ENCODE data around the gene NACC1.
"Not testable (repeated sequence)": the region's sequence is repeated elsewhere in the genome, so short reads cannot be mapped to it uniquely, and the experiment has no call there.

Gene NACC1

DNA sequence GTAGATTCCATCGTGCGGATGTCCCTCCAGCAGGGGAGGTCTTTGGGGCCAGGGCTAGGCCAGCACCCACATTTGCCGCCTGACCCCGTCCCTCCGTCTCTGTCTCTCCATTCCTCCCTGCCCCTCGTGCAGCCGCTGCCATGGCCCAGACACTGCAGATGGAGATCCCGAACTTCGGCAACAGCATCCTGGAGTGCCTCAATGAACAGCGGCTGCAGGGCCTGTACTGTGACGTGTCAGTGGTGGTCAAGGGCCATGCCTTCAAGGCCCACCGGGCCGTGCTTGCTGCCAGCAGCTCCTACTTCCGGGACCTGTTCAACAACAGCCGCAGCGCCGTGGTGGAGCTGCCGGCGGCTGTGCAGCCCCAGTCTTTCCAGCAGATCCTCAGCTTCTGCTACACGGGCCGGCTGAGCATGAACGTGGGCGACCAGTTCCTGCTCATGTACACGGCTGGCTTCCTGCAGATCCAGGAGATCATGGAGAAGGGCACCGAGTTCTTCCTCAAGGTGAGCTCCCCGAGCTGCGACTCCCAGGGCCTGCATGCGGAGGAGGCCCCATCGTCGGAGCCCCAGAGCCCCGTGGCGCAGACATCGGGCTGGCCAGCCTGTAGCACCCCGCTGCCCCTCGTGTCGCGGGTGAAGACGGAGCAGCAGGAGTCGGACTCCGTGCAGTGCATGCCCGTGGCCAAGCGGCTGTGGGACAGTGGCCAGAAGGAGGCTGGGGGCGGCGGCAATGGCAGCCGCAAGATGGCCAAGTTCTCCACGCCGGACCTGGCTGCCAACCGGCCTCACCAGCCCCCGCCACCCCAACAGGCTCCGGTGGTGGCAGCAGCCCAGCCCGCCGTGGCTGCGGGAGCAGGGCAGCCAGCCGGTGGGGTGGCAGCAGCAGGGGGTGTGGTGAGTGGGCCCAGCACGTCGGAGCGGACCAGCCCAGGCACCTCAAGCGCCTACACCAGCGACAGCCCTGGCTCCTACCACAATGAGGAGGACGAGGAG lies 17.3 kb downstream of the NACC1 start:
- CTCF ChIA-PET, result no interaction called here
- DNase-seq (ENCODE audit: extremely low spot score), result no peak
- POLR2A ChIA-PET, result interaction anchor here (0.9 kb wide), 1 partner anchor 17 kb away, joined by 3 read pairs; no protein-coding TSS in a partner anchor

DNA sequence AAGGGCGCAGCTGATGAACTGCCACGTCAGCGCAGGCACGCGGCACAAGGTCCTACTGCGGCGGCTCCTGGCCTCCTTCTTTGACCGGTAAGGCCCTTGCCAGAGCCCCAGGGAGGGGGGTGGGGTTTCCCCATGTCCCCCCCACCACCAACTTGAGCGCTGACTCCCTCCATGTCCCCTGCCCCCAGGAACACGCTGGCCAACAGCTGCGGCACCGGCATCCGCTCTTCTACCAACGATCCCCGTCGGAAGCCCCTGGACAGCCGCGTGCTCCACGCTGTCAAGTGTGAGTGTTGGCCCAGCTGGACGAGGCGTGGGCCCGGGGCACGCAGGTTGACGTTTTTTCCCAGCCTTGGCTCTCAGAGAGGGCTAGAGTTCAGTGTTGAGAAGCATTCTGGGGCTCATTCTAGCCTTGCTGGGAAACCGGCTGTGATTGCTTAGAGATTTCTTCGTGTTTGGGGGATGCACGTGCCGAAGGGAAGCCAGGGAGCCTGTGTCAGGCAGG lies 19.3 kb downstream of the NACC1 start:
- ChIA-PET CTCF (interaction anchor here (1.3 kb wide), 1 partner anchor 11 kb away, joined by 3 read pairs; no protein-coding TSS in a partner anchor), POLR2A (no interaction called here)
- TF ChIP-seq HDGF (IDR thresholded peaks at IDR 0.05; ENCODE audit: borderline replicate concordance) (no peak), LEF1 (IDR thresholded peaks at IDR 0.05; ENCODE audit: borderline replicate concordance) (no peak), SP1 (IDR thresholded peaks at IDR 0.05) (no peak), FOXM1 (IDR thresholded peaks at IDR 0.05; ENCODE audit: borderline replicate concordance) (no peak)
- TF ChIP-seq, protein P1, sequence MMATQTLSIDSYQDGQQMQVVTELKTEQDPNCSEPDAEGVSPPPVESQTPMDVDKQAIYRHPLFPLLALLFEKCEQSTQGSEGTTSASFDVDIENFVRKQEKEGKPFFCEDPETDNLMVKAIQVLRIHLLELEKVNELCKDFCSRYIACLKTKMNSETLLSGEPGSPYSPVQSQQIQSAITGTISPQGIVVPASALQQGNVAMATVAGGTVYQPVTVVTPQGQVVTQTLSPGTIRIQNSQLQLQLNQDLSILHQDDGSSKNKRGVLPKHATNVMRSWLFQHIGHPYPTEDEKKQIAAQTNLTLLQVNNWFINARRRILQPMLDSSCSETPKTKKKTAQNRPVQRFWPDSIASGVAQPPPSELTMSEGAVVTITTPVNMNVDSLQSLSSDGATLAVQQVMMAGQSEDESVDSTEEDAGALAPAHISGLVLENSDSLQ (IDR thresholded peaks at IDR 0.05), result no peak
- DNase-seq (ENCODE audit: extremely low spot score), result no peak

More for the DNA sequence above, 17.3 kb downstream of the NACC1 start:
- TF ChIP-seq LEF1 (IDR thresholded peaks at IDR 0.05; ENCODE audit: borderline replicate concordance) (no peak), SUZ12 (IDR thresholded peaks at IDR 0.05) (no peak), ARNT (IDR thresholded peaks at IDR 0.05) (no peak)

DNA sequence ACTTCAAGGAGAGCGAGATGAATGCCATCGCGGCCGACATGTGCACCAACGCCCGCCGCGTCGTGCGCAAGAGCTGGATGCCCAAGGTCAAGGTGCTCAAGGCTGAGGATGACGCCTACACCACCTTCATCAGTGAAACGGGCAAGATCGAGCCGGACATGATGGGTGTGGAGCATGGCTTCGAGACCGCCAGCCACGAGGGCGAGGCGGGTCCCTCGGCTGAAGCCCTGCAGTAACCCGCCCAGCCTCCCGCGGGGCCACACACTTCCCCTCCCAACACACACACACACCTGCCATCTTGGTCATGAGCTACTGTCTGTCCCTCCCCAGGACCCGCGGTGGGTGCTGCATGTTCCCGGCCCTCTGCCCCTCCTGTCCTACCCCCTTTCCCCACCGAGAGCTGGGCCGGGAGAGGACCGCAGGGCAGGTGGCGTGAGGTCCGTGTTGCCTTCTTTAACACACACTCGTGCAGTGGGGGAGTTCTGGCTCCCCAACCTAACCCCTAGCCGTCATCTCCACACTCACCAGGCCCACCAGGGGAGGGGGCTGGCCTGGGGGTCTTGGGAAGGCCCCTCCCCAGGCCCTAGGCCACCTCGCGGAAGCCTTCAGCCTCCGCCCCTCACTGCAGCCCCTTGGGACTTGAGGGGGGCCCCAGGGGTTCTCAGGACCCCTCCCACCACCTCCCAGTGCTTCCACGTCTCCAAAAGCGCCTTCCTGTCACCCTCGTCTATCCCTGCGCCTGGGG lies 20.3 kb downstream of the NACC1 start:
- ChIA-PET CTCF (no interaction called here), POLR2A (interaction anchor here (1.8 kb wide), 1 partner anchor 14 kb away, joined by 4 read pairs; no protein-coding TSS in a partner anchor)
- no peak for TF ChIP-seq ZNF384 (IDR thresholded peaks at IDR 0.05)
- no peak for TF ChIP-seq L3MBTL2 (conservative IDR thresholded peaks at IDR 0.05)
- no peak for TF ChIP-seq FOXA1 (IDR thresholded peaks at IDR 0.05)
- TF ChIP-seq TARDBP (IDR thresholded peaks at IDR 0.05), result no peak
- no peak for TF ChIP-seq FOXM1 (IDR thresholded peaks at IDR 0.05; ENCODE audit: borderline replicate concordance)
- TF ChIP-seq NFRKB (IDR thresholded peaks at IDR 0.05), result no peak
- no peak for DNase-seq (ENCODE audit: extremely low spot score)

DNA sequence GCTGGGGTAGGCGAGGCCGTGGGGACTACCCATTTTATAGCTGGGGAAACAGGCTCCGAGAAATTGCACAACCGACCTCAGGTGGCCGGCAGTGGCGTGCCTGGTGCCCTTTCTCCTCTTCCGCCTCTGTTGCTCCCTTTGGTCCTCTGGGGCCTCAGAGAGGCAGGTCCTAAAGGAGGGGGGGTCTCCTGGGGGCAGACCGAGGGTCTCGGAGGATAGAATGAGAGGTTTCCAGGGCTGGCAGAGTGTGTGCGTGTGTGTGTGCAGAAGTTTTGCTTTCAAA lies 20.8 kb downstream of the NACC1 start:
- no peak for DNase-seq (ENCODE audit: extremely low spot score)
- ChIA-PET POLR2A (interaction anchor here (1.8 kb wide), 1 partner anchor 14 kb away, joined by 4 read pairs; no protein-coding TSS in a partner anchor), CTCF (no interaction called here)
- TF ChIP-seq FOXA1 (IDR thresholded peaks at IDR 0.05), result no peak
- no peak for TF ChIP-seq SP1 (IDR thresholded peaks at IDR 0.05)
- TF ChIP-seq, protein P1 (IDR thresholded peaks at IDR 0.05), result no peak
- no peak for TF ChIP-seq FOXK2 (IDR thresholded peaks at IDR 0.05)
- TF ChIP-seq CTBP1 (IDR thresholded peaks at IDR 0.05; ENCODE audit: borderline replicate concordance), result no peak
- TF ChIP-seq ARNT (IDR thresholded peaks at IDR 0.05), result no peak

DNA sequence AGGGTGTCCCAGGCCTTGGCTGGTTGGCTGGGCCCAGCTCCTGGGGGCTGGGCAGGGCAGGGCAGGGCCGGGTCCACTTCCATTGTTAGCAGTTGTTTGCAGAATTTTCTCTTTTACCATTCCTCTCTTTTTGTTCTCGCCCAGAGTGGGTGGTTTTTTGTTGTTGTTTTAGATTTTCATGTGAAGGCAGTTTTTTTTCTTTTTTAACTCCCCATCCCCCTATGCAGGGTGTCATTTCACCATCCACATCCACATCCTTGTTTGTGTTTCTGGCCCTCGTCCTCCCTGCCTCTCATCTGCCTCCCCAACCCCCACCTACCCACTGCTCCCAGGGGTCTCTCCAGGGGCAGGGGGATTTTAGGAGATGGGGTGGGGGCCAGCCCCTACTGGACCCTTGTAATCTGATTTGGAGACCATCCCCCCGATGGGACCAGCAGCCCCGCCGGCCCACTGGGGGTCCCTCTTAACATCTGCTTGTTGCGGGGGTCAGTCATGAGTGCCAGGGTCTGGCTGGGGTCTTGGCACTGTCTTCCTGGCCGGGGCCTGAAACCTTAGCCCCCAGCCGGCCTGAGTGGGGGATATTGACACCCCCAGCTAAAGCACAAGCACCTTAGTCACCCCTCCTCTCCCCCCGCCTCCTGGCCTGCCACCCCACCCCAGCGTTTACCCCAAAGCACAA lies 21.7 kb downstream of the NACC1 start:
- ChIA-PET CTCF (no interaction called here), POLR2A (interaction anchor here (1.8 kb wide), 1 partner anchor 13 kb away, joined by 4 read pairs; no protein-coding TSS in a partner anchor)
- TF ChIP-seq ELF4 (IDR thresholded peaks at IDR 0.05) (no peak), HDGF (IDR thresholded peaks at IDR 0.05; ENCODE audit: borderline replicate concordance) (no peak)
- no peak for DNase-seq (ENCODE audit: extremely low spot score)

DNA sequence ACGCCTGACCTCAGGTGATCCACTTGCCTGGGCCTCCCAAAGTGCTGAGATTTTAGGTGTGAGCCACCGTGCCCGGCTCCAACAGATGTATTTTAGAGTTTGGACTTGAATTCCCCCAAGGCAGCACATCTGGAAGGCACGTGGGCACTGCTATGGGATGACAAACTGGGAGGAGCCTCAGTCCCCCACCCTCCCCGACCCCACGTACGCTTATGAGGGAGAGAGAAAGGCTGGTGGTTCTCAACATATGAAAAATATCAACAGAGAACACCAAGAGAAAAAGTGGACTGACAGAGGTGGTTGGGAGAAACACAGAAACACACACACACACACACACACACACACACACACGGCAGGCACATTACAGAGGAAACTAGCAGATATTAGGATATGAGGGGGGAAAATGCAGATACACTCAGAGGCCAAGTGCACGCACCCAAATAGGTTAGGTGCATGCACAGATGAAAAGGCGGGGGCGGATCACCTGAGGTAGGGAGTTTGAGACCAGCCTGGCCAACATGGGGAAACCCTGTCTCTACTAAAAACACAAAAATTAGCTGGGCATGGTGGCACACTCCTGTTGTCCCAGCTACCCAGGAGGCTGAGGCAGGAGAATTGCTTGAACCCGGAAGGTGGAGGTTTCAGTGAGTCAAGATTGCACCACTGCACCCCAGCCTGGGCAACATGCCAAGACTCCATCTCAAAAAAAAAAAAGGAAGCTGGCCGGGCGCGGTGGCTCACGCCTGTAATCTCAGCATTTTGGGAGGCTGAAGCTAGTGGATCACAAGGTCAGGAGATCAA lies 28.9 kb downstream of the NACC1 start:
- TF ChIP-seq HDGF (IDR thresholded peaks at IDR 0.05; ENCODE audit: borderline replicate concordance) (no peak), ELF4 (IDR thresholded peaks at IDR 0.05) (no peak), LEF1 (IDR thresholded peaks at IDR 0.05; ENCODE audit: borderline replicate concordance) (no peak), FOXM1 (IDR thresholded peaks at IDR 0.05; ENCODE audit: borderline replicate concordance) (no peak), FOXA1 (IDR thresholded peaks at IDR 0.05) (no peak), SP1 (IDR thresholded peaks at IDR 0.05) (no peak), NFRKB (IDR thresholded peaks at IDR 0.05) (no peak), L3MBTL2 (conservative IDR thresholded peaks at IDR 0.05) (no peak), ARNT (IDR thresholded peaks at IDR 0.05) (no peak), TARDBP (IDR thresholded peaks at IDR 0.05) (no peak), SUZ12 (IDR thresholded peaks at IDR 0.05) (no peak), ZNF384 (IDR thresholded peaks at IDR 0.05) (no peak), BHLHE40 (IDR thresholded peaks at IDR 0.05; ENCODE audit: borderline replicate concordance) (no peak), FOXK2 (IDR thresholded peaks at IDR 0.05) (no peak), CTBP1 (IDR thresholded peaks at IDR 0.05; ENCODE audit: borderline replicate concordance) (no peak)
- TF ChIP-seq, protein P1 (IDR thresholded peaks at IDR 0.05), result no peak
- no peak for DNase-seq (ENCODE audit: extremely low spot score)
- CTCF ChIA-PET, result no interaction called here
- POLR2A ChIA-PET, result no interaction called here

DNA sequence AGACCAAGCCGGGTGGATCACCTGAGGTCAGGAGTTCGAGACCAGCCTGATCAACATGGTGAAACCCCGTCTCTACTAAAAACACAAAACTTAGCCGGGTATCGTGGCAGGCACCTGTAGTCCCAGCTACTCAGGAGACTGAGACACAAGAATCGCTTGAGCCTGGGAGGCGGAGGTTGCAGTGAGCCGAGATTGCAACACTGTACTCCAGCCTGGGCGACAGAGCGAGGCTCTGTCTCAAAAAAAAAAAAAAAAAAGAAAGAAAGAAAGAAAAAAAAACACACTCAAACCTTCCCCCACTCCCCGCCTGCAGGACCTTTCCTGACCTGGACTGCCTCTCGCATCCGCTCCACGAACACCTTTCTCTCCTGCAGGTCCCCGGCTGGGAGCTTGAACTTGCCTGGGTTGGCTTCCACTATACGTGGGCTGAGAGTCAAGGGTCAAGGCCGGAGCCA lies 31.1 kb downstream of the NACC1 start:
- POLR2A ChIA-PET, result interaction anchor here (1.1 to 2.5 kb wide), 4 partner anchors 14 to 46 kb away, joined by 3 to 15 read pairs (median 8); partner anchors contain the start of gene NACC1
- not testable (repeated sequence) for DNase-seq (ENCODE audit: extremely low spot score)

More for the DNA sequence above, 31.1 kb downstream of the NACC1 start:
- CTCF ChIA-PET, result interaction anchor here (1.0 to 1.2 kb wide), 2 partner anchors 13 to 184 kb away, joined by 3 read pairs; no protein-coding TSS in a partner anchor

Data from HEK293T (cell line).